ENCODE results near the gene AMELY.

- no peak for TF ChIP-seq CTCF (conservative IDR thresholded peaks at IDR 0.05; ENCODE audit: low read depth, low read length)
- no peak for TF ChIP-seq ELK1 (IDR thresholded peaks at IDR 0.05; ENCODE audit: borderline replicate concordance, low read depth, low read length)
- TF ChIP-seq MXI1 (IDR thresholded peaks at IDR 0.05; ENCODE audit: borderline replicate concordance, low read depth, low read length): no peak
- TF ChIP-seq USF2 (IDR thresholded peaks at IDR 0.05; ENCODE audit: low read depth, low read length): no peak
- TF ChIP-seq POLR2A (IDR thresholded peaks at IDR 0.05; ENCODE audit: low read depth, low read length): no peak
These were observed 38.4 kb upstream of the AMELY start for GRCh38 chrY:6949947-6950346.
